SK-N-MC (cell line): ENCODE data around the gene LAMA3.

Source experiments
- EZH2 ChIP-seq: fragments of 200-600 bp; sonication (generic); IDR thresholded peaks from one replicate; pipeline ENCODE4 v1.6.1; 2017; ENCODE audit warnings: antibody characterized with exemption
- FOXP2 ChIP-seq: optimal IDR thresholded peaks from 2 replicates; pipeline ENCODE3; 2011; ENCODE audit warnings: mild to moderate bottlenecking, moderate library complexity; ENCODE audit not compliant: insufficient read depth; ENCODE audit errors: extremely low read length, control extremely low read depth
- POLR2AphosphoS5 ChIP-seq: IDR thresholded peaks from 2 replicates; pipeline ENCODE4 v1.6.1; 2012; ENCODE audit warnings: mild to moderate bottlenecking, low read depth, low read length, borderline replicate concordance

- no peak for TF ChIP-seq POLR2AphosphoS5
- TF ChIP-seq EZH2 = no peak
- TF ChIP-seq FOXP2 = no peak
Measured at GRCh38 chr18:23784832-23785245, 95.6 kb downstream of the LAMA3 start.
